GM12892 (cell line): Measurements from ENCODE around the gene INF2.

Experiments used
- POLR2A ChIP-seq: IDR thresholded peaks from 2 replicates; pipeline ENCODE4 v1.6.1; 2011; ENCODE audit warnings: low read depth, low read length, control low read depth
- POLR2AphosphoS5 ChIP-seq: IDR thresholded peaks from 2 replicates; pipeline ENCODE4 v1.6.1; 2011; ENCODE audit warnings: low read depth, low read length, control low read depth

DNA sequence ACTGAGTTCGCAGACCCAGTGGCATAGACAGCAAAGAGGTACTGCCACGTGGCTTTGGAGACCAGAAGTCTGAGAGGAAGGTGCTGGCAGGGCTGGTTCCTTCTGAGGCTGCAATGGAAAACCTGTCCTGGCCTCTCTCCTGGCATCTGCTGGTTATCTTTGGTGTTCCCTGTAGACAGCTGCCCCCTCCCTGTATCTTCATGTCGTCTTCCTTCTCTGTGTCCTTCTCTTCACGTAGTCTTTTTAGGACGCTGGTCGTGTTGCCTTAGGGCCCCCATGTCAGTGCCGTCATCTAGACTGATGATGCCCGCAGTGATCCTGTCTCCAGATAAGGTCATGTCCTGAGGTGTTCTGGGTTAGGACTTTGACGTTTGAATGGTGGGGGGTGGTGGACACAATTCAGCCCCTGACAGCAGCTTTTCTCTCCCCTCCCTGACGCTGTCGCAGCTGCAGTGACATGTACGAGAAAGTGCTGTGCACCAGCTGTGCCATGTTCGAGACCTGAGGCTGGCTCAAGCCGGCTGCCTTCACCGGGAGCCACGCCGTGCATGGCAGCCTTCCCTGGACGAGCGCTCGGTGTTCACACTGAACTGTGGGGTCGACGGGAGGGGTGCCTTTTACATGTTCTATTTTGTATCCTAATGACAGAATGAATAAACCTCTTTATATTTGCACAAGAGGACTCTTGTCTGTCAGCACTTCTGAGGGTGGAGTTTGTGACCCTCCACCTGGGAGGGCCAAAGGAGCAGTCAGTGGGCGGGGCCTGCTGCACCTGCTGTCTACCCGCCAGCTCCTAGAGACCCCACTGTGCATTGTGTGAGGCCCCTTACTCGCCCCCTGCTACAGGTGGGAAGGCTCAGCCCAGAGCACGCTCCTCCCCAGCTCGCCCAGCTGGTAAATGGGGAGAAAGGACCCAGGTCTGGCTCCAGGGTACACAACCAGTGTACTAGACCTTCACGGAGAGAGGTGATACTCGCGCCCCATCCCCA is 69.9 kb downstream of the INF2 start:
- TF ChIP-seq POLR2AphosphoS5, result no peak
- TF ChIP-seq POLR2A, result no peak
